Measurements from ENCODE around the gene VASH1. TPM values are rescaled to one million over a fixed set of nuclear protein-coding genes. Genes with fewer than 3 reads are reported as not detected.
"Not testable (repeated sequence)": the region's sequence is repeated elsewhere in the genome, so short reads cannot be mapped to it uniquely, and the experiment has no call there.

VASH1 gene
- polyA plus RNA-seq, 1 of the 3 experiments (the other 2 are of a cell fraction) = 4.9 TPM

DNA sequence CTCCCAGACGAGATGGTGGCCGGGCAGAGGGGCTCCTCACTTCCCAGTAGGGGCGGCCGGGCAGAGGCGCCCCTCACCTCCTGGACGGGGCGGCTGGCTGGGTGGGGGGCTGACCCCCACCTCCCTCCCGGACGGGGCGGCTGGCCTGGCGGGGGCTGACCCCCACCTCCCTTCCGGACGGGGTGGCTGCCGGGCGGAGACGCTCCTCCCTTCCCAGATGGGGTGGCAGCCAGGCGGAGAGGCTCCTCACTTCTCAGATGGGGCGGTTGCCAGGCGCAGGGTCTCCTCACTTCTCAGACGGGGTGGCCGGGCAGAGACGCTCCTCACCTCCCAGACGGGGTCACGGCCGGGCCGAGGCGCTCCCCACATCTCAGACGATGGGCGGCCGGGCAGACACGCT lies 26.8 kb upstream of the VASH1 start:
- H3K4me1 ChIP-seq (ENCODE audit: control insufficient read depth in 1 of 2, insufficient read depth in 2 of 2, low read depth in 1 of 2, low read length in 1 of 2); H3K9me2 ChIP-seq; POLR2A ChIA-PET; H3K27ac ChIP-seq (ENCODE audit: low read depth in 2 of 2, low read length in 1 of 2); H2AFZ ChIP-seq (ENCODE audit: low read depth); H3K9ac ChIP-seq; DNase-seq; H3K27me3 ChIP-seq (ENCODE audit: insufficient read depth); H3F3A ChIP-seq (replicated peaks; ENCODE audit: insufficient read depth); H4K20me1 ChIP-seq (ENCODE audit: insufficient read depth); H3K36me3 ChIP-seq (replicated peaks in 1 of 2; ENCODE audit: control insufficient read depth in 1 of 2, insufficient read depth in 2 of 2, low read length in 1 of 2); H3K9me3 ChIP-seq; CTCF ChIA-PET; H3K79me2 ChIP-seq (ENCODE audit: insufficient read depth); H3K4me2 ChIP-seq; H3K4me3 ChIP-seq (ENCODE audit: low read depth in 2 of 2, low read length in 1 of 2): not testable (repeated sequence)
- 74% methylated on average over 9 of the region's 31 CpGs for WGBS (ENCODE audit: low lambda C conversion rate)

GRCh38 chr14:76736514-76736913 lies 24.8 kb upstream of the VASH1 start:
- Histone ChIP-seq H3K4me3 (ENCODE audit: low read depth in 2 of 2, low read length in 1 of 2) (no peak overlapping the region), H3K36me3 (replicated peaks in 1 of 2; ENCODE audit: control insufficient read depth in 1 of 2, insufficient read depth in 2 of 2, low read length in 1 of 2) (no peaks in the 10 kb centered on the region), H3K27me3 (ENCODE audit: insufficient read depth) (no peaks in the 10 kb centered on the region), H4K20me1 (ENCODE audit: insufficient read depth) (no peaks in the 10 kb centered on the region), H3K79me2 (ENCODE audit: insufficient read depth) (no peaks in the 10 kb centered on the region), H3K9me2 (no peaks in the 10 kb centered on the region), H3K4me1 (ENCODE audit: control insufficient read depth in 1 of 2, insufficient read depth in 2 of 2, low read depth in 1 of 2, low read length in 1 of 2) (no peaks in the 10 kb centered on the region), H3K27ac (ENCODE audit: low read depth in 2 of 2, low read length in 1 of 2) (no peak overlapping the region), H3F3A (replicated peaks; ENCODE audit: insufficient read depth) (no peaks in the 10 kb centered on the region), H3K9me3 (peaks cover 8% of the 10 kb centered on the region; the same call in 1 of the 2 replicates), H2AFZ (ENCODE audit: low read depth) (no peak overlapping the region), H3K4me2 (no peak overlapping the region), H3K9ac (no peak overlapping the region)
- no peak for DNase-seq
- ChIA-PET CTCF (no interaction called here), POLR2A (no interaction called here)
- no peak for TF ChIP-seq GABPA (IDR thresholded peaks at IDR 0.05; ENCODE audit: low read depth)
- TF ChIP-seq RFX5 (IDR thresholded peaks at IDR 0.05; ENCODE audit: low read length) = no peak
- TF ChIP-seq, protein P1, sequence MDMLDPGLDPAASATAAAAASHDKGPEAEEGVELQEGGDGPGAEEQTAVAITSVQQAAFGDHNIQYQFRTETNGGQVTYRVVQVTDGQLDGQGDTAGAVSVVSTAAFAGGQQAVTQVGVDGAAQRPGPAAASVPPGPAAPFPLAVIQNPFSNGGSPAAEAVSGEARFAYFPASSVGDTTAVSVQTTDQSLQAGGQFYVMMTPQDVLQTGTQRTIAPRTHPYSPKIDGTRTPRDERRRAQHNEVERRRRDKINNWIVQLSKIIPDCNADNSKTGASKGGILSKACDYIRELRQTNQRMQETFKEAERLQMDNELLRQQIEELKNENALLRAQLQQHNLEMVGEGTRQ (IDR thresholded peaks at IDR 0.05; ENCODE audit: borderline replicate concordance, low read depth, low read length) = no peak
- no peak for TF ChIP-seq MEF2A (IDR thresholded peaks at IDR 0.05; ENCODE audit: borderline replicate concordance, low read depth)
- no peak for TF ChIP-seq MAX (IDR thresholded peaks at IDR 0.05; ENCODE audit: low read depth)
- TF ChIP-seq FOXM1 (IDR thresholded peaks at IDR 0.05; ENCODE audit: low read depth) = no peak
- no peak for TF ChIP-seq TCF12 (IDR thresholded peaks at IDR 0.05)
- TF ChIP-seq YY1 (IDR thresholded peaks at IDR 0.05; ENCODE audit: low read depth) = no peak
- TF ChIP-seq SIN3A (IDR thresholded peaks at IDR 0.05; ENCODE audit: borderline replicate concordance, low read depth, low read length) = no peak
- TF ChIP-seq GATA2 (CRISPR knock-in tag; IDR thresholded peaks at IDR 0.05) = no peak
- TF ChIP-seq ELF1 (IDR thresholded peaks at IDR 0.05) = no peak
- TF ChIP-seq SMC3 (IDR thresholded peaks at IDR 0.05; ENCODE audit: low read depth, low read length) = no peak
- no peak for TF ChIP-seq MXI1 (IDR thresholded peaks at IDR 0.05; ENCODE audit: low read depth, low read length)
- no peak for TF ChIP-seq USF1 (IDR thresholded peaks at IDR 0.05; ENCODE audit: borderline replicate concordance, low read depth)
- TF ChIP-seq FOXJ3 (CRISPR knock-in tag; IDR thresholded peaks at IDR 0.05) = no peak
- no peak for TF ChIP-seq RCOR1 (IDR thresholded peaks at IDR 0.05; ENCODE audit: low read length)
- TF ChIP-seq, protein P2, sequence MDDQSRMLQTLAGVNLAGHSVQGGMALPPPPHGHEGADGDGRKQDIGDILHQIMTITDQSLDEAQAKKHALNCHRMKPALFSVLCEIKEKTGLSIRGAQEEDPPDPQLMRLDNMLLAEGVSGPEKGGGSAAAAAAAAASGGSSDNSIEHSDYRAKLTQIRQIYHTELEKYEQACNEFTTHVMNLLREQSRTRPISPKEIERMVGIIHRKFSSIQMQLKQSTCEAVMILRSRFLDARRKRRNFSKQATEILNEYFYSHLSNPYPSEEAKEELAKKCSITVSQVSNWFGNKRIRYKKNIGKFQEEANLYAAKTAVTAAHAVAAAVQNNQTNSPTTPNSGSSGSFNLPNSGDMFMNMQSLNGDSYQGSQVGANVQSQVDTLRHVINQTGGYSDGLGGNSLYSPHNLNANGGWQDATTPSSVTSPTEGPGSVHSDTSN (IDR thresholded peaks at IDR 0.05) = no peak
- TF ChIP-seq, protein P3, sequence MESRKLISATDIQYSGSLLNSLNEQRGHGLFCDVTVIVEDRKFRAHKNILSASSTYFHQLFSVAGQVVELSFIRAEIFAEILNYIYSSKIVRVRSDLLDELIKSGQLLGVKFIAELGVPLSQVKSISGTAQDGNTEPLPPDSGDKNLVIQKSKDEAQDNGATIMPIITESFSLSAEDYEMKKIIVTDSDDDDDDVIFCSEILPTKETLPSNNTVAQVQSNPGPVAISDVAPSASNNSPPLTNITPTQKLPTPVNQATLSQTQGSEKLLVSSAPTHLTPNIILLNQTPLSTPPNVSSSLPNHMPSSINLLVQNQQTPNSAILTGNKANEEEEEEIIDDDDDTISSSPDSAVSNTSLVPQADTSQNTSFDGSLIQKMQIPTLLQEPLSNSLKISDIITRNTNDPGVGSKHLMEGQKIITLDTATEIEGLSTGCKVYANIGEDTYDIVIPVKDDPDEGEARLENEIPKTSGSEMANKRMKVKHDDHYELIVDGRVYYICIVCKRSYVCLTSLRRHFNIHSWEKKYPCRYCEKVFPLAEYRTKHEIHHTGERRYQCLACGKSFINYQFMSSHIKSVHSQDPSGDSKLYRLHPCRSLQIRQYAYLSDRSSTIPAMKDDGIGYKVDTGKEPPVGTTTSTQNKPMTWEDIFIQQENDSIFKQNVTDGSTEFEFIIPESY (IDR thresholded peaks at IDR 0.05; ENCODE audit: borderline replicate concordance, low read depth) = no peak
- TF ChIP-seq EP300 (IDR thresholded peaks at IDR 0.05; ENCODE audit: borderline replicate concordance in 1 of 2, low read depth in 1 of 2, low read length in 1 of 2) = no peak
- TF ChIP-seq, protein P4, sequence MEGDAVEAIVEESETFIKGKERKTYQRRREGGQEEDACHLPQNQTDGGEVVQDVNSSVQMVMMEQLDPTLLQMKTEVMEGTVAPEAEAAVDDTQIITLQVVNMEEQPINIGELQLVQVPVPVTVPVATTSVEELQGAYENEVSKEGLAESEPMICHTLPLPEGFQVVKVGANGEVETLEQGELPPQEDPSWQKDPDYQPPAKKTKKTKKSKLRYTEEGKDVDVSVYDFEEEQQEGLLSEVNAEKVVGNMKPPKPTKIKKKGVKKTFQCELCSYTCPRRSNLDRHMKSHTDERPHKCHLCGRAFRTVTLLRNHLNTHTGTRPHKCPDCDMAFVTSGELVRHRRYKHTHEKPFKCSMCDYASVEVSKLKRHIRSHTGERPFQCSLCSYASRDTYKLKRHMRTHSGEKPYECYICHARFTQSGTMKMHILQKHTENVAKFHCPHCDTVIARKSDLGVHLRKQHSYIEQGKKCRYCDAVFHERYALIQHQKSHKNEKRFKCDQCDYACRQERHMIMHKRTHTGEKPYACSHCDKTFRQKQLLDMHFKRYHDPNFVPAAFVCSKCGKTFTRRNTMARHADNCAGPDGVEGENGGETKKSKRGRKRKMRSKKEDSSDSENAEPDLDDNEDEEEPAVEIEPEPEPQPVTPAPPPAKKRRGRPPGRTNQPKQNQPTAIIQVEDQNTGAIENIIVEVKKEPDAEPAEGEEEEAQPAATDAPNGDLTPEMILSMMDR (IDR thresholded peaks at IDR 0.05) = no peak

Measured in SK-N-SH (cell line).